IPS-15b (cell line): Measurements from ENCODE around the gene SERPINA3.
"Not testable (repeated sequence)": the region's sequence is repeated elsewhere in the genome, so short reads cannot be mapped to it uniquely, and the experiment has no call there.

Source experiments
- H3K27me3 ChIP-seq: one replicate; pipeline ENCODE4 v1.6.1; 2013; ENCODE audit warnings: low read length; ENCODE audit not compliant: control insufficient read depth, insufficient read depth
- H3K36me3 ChIP-seq: one replicate; pipeline ENCODE4 v1.6.1; 2013; ENCODE audit warnings: low read length; ENCODE audit not compliant: control insufficient read depth, insufficient read depth
- H3K4me1 ChIP-seq: one replicate; pipeline ENCODE4 v1.6.1; 2013; ENCODE audit warnings: mild to moderate bottlenecking, low read length; ENCODE audit not compliant: control insufficient read depth, insufficient read depth
- H3K4me3 ChIP-seq: one replicate; pipeline ENCODE4 v1.5.1; 2013; ENCODE audit warnings: low read depth, low read length
- H3K9ac ChIP-seq: one replicate; pipeline ENCODE4 v1.6.1; 2013; ENCODE audit warnings: low read depth, mild to moderate bottlenecking, low read length
- H3K9me3 ChIP-seq: one replicate; pipeline ENCODE4 v1.6.1; 2013; ENCODE audit warnings: mild to moderate bottlenecking, low read length; ENCODE audit not compliant: control insufficient read depth, insufficient read depth

SERPINA3 gene

DNA sequence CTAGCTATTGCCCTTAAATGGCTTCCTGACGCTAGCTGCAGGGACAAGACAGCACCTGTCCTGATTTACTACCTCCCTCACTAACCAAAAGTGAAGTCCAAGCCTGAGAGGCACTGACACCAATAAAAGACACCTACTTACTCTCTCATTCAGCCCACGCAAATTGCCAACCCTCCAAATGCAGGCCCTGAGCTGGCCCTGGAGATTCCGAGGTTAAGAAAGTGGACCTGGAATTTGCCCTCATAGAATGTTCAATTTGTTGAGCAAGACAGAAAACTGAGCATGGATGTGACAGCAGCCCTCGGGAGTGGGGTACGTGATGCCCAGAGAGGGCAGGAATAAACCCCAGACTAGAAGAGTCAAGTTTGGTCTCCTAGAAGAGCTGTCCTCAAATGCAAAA is 16.4 kb downstream of the SERPINA3 start:
- Histone ChIP-seq H3K9me3 (peaks cover 2% of the 10 kb centered on the region), H3K36me3 (no peaks in the 10 kb centered on the region), H3K4me1 (no peaks in the 10 kb centered on the region), H3K27me3 (no peaks in the 10 kb centered on the region), H3K9ac (no peak overlapping the region), H3K4me3 (no peak overlapping the region)

GRCh38 chr14:94630396-94630795 is 18.2 kb downstream of the SERPINA3 start:
- Histone ChIP-seq H3K9ac (no peak overlapping the region), H3K9me3 (peaks cover 2% of the 10 kb centered on the region), H3K36me3 (no peaks in the 10 kb centered on the region), H3K4me1 (no peaks in the 10 kb centered on the region), H3K27me3 (no peaks in the 10 kb centered on the region), H3K4me3 (no peak overlapping the region)

GRCh38 chr14:94631050-94631449 is 18.9 kb downstream of the SERPINA3 start:
- Histone ChIP-seq H3K9me3 (peaks cover 2% of the 10 kb centered on the region), H3K36me3 (no peaks in the 10 kb centered on the region), H3K4me3 (no peak overlapping the region), H3K27me3 (no peaks in the 10 kb centered on the region), H3K4me1 (no peaks in the 10 kb centered on the region), H3K9ac (no peak overlapping the region)

DNA sequence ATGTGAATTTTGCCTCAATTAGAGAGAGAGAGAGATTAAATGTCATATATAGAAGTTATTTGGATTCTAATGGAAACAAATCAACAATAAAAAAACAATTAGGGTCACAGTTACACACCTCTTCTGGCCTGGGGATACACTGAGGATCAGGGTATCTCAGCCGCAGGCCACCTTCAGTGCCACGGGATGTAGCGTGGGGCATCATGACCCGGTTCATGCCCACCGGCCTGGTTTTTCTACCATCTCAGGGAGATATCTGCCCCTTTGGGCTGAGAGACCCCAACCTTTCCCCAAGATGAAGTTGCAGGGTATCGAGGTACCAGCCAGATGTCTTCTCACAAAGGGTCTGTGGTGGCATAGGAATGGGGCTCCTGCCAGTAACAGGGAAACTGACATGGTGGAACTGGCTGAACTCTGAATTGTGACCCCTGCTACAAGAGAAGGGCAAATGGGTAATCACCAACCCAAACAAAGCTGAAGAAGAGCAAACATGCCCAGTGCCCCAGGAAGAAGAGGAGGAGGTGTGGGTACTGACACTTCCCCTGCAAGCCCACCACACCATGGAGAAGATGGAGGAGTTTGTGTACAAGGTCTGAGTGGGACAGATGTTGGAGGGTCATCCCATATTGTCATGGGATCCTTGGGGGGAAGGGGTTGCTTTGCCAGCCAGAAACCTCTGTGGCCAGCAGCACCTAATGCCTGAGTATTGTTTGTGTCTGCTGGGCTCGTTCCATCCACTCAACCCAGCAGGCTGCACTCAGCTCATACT is 19.5 kb downstream of the SERPINA3 start:
- Histone ChIP-seq H3K27me3 (no peaks in the 10 kb centered on the region), H3K9me3 (peaks cover 2% of the 10 kb centered on the region), H3K4me1 (no peaks in the 10 kb centered on the region), H3K9ac (no peak overlapping the region), H3K4me3 (no peak overlapping the region), H3K36me3 (no peaks in the 10 kb centered on the region)

GRCh38 chr14:94632305-94632590 is 20.1 kb downstream of the SERPINA3 start:
- Histone ChIP-seq H3K4me1 (no peaks in the 10 kb centered on the region), H3K27me3 (no peaks in the 10 kb centered on the region), H3K9me3 (peaks cover 2% of the 10 kb centered on the region), H3K9ac (no peak overlapping the region), H3K4me3 (no peak overlapping the region), H3K36me3 (no peaks in the 10 kb centered on the region)

DNA sequence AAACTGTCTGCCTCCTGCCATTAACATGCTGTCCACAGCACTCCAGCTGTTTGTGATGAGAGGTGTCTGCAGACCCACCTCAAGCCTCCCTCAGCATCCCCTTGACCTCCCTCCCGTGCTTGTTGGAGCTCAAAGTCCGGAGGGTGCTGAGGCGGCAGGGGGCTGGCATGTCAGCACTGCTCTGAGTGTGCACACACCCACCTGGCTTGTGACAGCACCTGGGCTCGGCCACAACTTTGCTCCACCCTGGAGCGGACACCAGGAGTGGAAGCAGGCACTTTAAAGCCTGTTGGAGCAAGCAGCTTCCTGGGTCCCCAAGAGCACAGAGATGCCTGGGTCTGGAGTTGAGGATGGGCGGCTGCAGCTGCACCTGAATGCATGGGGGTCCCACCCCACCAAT is 20.9 kb downstream of the SERPINA3 start:
- Histone ChIP-seq H3K27me3 (no peaks in the 10 kb centered on the region), H3K9ac (no peak overlapping the region), H3K9me3 (peaks cover 2% of the 10 kb centered on the region), H3K4me1 (no peaks in the 10 kb centered on the region), H3K4me3 (no peak overlapping the region), H3K36me3 (no peaks in the 10 kb centered on the region)

DNA sequence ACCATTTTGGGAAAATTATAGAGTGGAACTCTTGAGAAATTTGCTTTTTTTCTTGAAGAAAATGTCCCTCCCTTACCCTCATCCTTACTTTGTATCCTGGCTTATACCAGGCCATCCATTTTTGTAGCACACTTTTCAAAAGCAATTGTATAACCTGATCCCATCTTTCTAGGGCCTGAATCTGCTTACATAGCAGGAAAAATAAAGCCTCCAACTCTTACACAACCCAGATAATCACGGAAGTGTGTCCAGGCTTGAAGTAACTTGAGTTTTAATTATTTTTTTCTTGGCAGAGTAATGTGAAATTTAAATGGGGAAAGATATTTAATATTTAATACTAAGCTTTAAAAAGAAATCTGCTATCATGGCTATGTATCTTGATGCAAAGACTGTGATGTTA is 23.0 kb downstream of the SERPINA3 start:
- no peaks in the 10 kb centered on the region for H3K36me3 ChIP-seq
- H3K4me1 ChIP-seq: no peaks in the 10 kb centered on the region
- H3K4me3 ChIP-seq: no peak overlapping the region
- no peak overlapping the region for H3K9ac ChIP-seq
- H3K9me3 ChIP-seq: peaks cover 2% of the 10 kb centered on the region
- H3K27me3 ChIP-seq: no peaks in the 10 kb centered on the region

DNA sequence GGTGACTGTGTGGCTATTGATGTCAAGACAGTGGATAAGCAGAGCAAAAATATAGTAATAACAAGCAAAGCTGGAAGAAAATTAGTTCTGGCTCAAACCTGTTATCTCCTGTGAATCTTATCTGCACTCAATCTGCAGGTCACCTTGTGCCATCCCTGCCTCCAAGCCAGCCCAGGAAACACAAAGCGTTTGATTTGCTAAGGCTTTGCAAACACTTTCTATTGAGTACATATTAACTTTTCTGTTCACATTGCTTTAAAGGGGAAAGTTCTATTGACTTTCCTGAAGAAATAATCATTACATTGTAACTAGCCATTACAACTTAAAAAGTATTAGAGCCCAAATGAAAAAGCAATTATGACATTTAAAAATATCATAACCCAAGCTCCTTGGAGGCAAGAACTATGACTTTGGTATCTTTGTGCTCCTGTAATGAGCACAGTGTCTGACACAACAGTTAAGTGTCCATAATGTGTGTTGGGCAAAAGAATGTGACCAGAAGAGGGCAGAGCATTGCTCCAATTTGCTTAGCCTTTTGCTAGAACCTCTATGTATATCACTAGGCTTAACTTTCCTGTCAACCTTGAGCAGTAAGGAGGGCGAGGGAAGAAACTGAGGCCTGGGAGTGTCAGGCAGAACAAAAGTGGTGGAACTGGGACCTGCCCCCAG is 24.7 kb downstream of the SERPINA3 start:
- Histone ChIP-seq H3K9ac (no peak overlapping the region), H3K36me3 (no peaks in the 10 kb centered on the region), H3K9me3 (no peaks in the 10 kb centered on the region), H3K27me3 (no peaks in the 10 kb centered on the region), H3K4me3 (no peak overlapping the region), H3K4me1 (no peaks in the 10 kb centered on the region)

DNA sequence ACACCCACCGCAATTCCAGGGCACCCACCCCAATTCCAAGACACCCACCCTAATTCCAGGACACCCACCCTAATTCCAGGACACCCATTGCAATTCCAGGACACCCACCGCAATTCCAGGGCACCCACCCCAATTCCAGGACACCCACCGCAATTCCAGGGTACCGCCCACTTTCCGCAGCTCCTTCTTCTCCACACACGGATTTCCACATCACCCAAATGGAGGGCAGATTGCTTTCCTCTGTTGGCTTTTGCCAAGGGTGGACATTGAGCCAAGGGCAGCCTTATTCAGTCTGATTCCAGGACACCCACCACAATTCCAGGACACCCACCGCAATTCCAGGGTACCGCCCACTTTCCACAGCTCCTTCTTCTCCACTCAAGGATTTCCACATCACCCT is 25.6 kb downstream of the SERPINA3 start:
- not testable (repeated sequence) for H3K9ac ChIP-seq, H3K9me3 ChIP-seq, H3K4me1 ChIP-seq

GRCh38 chr14:94638339-94638738 is 26.1 kb downstream of the SERPINA3 start:
- no peaks in the 10 kb centered on the region for H3K36me3 ChIP-seq
- no peak overlapping the region for H3K9ac ChIP-seq

More for the DNA sequence above, 25.6 kb downstream of the SERPINA3 start:
- H3K27me3 ChIP-seq, H3K36me3 ChIP-seq, H3K4me3 ChIP-seq: not testable (repeated sequence)

GRCh38 chr14:94638961-94639817 is 27.0 kb downstream of the SERPINA3 start:
- Histone ChIP-seq H3K9ac (no peak overlapping the region), H3K27me3 (no peaks in the 10 kb centered on the region), H3K9me3 (no peaks in the 10 kb centered on the region), H3K4me3 (no peak overlapping the region), H3K4me1 (no peaks in the 10 kb centered on the region), H3K36me3 (no peaks in the 10 kb centered on the region)

More at GRCh38 chr14:94638339-94638738, 26.1 kb downstream of the SERPINA3 start:
- Histone ChIP-seq H3K27me3 (no peaks in the 10 kb centered on the region), H3K4me3 (no peak overlapping the region), H3K9me3 (no peaks in the 10 kb centered on the region), H3K4me1 (no peaks in the 10 kb centered on the region)
